HG02973 (cell line): Measurements from ENCODE around the gene LRMDA.

Experiments
- ATAC-seq: cut with Tn5 transposase; IDR thresholded peaks from one replicate; pipeline ENCODE4 v1.9.1; 2021; ENCODE audit warnings: moderate library complexity; ENCODE audit not compliant: unreplicated experiment

The LRMDA gene

DNA sequence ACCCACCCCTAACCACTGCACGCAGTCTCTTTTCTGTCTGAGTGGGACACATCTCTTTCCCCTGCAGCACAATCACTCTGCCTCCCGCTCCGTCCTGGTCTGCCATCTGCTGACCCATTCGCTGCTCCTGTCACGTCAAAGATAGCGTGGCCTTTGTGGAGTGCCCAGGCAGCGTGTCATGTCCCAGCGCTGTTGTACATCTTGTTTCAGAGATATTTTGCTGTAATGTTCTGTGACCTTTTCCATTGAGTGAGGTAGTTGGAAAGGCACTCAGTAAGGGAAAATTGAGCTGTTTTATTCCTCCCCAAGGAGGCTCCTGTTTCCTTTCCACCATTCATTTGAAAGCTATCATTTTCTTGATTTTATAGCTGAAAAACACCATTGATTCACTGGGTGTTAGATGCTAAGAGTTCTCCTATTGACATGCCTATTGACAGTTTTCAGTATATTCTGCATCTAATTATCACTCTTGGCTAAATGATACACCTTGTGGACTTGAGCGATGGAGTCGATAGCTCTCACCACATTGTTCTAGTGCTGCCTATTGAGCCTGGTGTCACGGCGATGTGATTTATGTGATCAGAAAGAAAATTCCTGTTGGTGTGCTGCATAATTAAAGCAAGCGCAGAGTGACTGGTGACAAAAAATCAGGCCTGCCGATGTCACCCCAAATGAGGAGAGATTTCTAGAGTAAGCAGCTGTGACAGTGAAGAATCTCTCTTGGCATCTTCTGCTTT is 372.6 kb downstream of the LRMDA start:
- no peak for ATAC-seq

- ATAC-seq, result no peak
Measured at GRCh38 chr10:75806186-75806585, 374.8 kb downstream of the LRMDA start.

DNA sequence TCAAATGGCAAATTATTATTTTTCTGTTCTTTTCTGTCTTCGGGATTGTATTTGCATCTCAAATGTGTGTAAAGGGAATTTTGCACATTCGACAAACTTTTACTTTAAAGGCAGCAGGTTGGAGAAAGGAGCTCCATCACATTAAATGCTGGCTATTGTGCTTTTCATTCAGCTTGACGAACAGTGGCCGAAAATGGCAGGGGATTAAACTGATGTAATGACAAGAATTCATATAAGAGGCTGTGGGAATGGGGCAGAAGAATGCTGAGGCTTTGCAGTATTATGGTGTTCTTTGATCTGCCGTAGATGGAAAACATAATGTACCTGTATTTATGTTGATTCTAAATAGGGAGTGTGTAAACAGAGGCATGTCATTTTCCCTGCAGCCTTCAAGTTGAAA is 376.0 kb downstream of the LRMDA start:
- ATAC-seq, result no peak

DNA sequence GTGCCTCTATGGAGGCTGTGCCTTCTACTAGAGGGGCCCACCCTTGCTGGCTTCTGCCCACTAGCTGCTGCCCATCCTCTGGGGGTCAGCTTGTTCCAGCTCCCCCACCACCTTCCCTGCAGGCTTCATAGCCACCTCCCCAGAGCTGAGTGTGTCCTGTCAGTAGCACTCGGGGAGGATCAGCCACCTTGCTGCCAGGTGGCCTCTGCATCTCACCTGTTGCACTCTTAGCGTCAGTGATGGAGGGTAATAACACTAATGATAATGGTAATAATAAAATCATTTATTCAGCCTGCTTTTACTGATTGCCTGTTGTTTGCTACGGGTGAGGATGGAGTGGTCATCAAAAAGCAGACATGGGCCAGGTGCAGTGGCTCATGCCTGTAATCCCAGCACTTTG is 377.6 kb downstream of the LRMDA start:
- ATAC-seq, result no peak

GRCh38 chr10:75814014-75814413 is 382.6 kb downstream of the LRMDA start:
- no peak for ATAC-seq

- no peak for ATAC-seq
Measured at GRCh38 chr10:75815066-75815465, 383.6 kb downstream of the LRMDA start.

DNA sequence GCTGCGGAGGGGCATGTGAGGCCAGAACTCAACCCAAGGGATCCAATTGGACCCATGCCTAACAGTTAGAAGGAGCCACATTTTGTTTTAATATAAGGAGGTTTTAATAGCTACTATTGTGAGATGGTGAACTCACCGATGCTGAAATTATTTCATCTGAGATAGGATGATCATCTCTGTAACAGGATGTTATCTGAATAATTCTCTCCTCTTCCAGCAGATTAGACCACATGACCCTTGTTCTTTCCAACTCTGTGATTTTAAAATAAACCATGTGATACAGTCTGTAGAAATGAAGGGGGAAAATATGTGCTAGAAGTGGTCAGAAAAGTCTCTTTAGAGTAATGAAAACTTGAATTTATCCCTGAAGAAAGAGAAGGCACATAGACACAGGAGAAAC is 385.8 kb downstream of the LRMDA start:
- ATAC-seq, result no peak

- no peak for ATAC-seq
Measured at GRCh38 chr10:75818552-75818951, 387.1 kb downstream of the LRMDA start.

GRCh38 chr10:75825235-75825634 is 393.8 kb downstream of the LRMDA start:
- ATAC-seq, result no peak

- ATAC-seq, result no peak
Measured at GRCh38 chr10:75825661-75826060, 394.2 kb downstream of the LRMDA start.

DNA sequence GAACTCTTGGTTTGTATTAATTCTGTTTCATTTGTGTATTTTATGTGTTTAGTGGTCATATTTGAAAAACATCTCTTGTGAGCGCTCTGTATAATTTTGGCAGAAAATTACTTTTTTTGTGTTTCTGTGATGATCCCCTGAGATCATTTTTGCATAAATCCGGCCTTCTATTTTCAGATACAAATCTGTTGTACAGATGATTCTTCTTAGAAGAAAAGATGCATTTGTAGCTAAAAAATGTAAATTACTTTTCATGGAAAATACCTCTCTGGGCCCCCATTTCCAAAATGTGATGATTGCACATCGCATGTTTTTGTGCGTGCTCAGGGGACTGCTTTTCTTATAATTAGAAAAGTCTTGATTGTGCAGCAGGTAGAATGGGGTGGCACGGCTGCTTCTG is 395.4 kb downstream of the LRMDA start:
- ATAC-seq, result no peak

GRCh38 chr10:75827587-75828021 is 396.2 kb downstream of the LRMDA start:
- ATAC-seq, result no peak

GRCh38 chr10:75828413-75828812 is 397.0 kb downstream of the LRMDA start:
- no peak for ATAC-seq

DNA sequence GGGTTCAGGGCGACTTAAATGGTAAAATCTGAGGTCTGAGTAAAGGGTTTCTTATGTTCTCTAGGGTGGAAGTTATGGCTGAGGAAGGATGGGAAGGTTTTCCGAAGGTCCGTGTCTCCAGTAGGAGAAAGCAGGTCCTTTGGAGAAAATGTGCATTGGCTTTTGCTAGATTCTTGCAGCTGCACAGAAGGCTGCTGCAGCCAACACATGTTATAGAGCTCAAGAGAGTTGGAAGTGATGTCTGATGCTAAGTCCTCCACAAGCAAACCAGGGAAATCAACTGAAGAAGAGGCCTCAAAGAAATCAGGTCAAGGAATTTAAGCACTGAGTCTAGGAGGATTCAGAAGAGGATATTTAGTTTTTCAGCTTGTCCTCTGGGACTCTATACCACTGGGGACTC is 404.6 kb downstream of the LRMDA start:
- no peak for ATAC-seq

GRCh38 chr10:75838486-75838885 is 407.1 kb downstream of the LRMDA start:
- no peak for ATAC-seq

GRCh38 chr10:75839020-75839419 is 407.6 kb downstream of the LRMDA start:
- ATAC-seq, result no peak

DNA sequence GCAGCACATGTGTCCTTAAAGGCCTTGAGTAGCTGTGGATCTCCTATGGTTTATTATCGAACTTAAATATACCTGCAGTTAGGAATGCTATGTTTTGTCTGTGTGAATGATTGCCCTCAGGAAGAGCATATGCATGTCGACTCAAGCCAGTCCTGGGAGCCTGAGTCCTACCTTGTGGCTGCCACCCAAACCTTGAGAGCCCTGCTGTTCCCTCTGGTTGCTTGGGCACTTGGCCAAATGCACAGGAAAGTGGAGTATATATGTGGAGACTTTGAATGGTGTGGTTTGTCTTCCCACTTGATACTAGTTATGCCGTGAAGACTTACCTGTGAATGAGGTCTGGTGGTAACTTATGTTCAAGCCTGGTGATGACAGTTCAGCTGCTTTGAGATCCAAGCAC is 409.8 kb downstream of the LRMDA start:
- no peak for ATAC-seq

DNA sequence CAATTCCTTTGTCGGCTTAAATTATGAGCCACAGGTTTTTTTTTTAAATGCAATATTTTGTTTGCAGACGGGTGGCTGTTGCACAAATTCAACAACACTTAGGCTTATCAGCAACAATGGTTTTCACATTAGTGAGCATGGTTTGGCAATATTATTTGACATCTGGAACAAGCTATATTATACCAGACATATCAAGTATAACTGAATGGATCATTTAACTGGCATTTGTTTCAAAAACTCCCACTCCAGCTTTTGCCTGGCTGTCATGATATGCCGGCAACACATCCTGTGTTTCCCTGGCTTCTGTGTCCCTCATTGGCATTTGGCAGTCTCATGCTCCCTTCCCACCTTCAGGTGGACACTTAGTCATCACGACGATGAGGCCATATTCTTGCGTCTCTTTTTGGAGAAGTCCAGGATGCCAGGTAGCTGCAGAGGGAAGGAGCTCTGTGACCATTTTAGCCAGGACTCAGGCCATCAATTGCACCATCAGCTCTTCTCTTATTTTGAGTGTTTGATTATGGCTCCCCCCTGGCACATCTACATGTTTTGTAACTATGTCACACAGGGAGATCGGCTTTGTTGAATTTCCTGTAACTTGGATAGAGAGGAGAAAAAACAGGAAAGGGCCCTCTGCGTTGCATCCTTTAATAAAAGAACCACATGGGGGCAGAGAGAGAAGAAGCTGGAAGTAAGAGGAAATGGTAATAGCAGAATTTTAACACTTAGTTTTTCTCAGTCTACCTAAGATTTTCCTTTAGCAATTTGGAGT is 413.9 kb downstream of the LRMDA start:
- no peak for ATAC-seq

- ATAC-seq, result no peak
Measured at GRCh38 chr10:75847477-75847876, 416.1 kb downstream of the LRMDA start.

DNA sequence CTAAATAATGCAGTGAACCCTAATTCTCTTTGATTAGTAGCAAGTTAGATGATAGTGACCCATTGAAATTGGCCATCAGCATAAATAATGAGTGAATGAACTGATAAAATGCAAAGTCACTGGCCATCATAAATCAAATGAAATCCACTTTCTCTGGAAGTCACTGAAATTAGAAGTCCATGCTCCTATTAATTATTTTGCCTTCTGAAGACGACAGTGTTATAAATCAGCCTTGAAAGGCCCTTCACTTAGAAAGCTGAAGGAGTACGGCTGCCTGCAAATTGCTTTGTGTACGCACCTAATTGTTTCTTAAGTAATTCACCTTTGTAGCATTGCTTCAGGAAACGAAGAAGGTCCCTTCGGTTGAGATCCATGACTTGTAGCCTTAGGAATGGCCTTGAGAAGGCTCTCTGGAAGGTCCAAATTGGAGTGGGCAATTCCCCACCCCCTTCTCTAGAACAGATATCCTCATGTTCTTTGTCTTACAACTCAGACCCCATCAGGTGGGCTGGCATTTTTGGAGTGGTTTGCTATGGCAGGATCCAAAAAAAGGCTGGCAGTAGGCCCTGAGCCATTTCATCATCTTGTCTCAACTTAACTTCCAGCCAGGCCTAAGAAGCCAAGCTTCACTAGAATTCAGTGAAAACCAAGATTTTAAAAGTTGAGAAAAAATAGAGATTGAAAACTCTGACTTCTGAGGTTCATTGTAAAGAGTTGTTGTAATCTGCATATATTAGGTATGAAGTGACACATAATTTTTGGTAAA is 420.3 kb downstream of the LRMDA start:
- ATAC-seq, result no peak

GRCh38 chr10:75852851-75853484 is 421.5 kb downstream of the LRMDA start:
- no peak for ATAC-seq
